ENCODE results near the gene FOXO4.
"Not testable (repeated sequence)": the region's sequence is repeated elsewhere in the genome, so short reads cannot be mapped to it uniquely, and the experiment has no call there.

The FOXO4 gene

GRCh38 chrX:71095555-71095980 lies at the start of gene FOXO4:
TSS of gene FOXO4 (plus strand) at chrX:71095851. CDS start at chrX:71096529, 678 bp downstream.
- no peak for TF ChIP-seq ZFX (IDR thresholded peaks at IDR 0.05; ENCODE audit: borderline replicate concordance)
- no peak for TF ChIP-seq CTCF (IDR thresholded peaks at IDR 0.05)
- no peak within 1 kb of the TSS for H3K27ac ChIP-seq

GRCh38 chrX:71047891-71048290 lies 47.8 kb upstream of the FOXO4 start:
- not testable (repeated sequence) for H3K27ac ChIP-seq

- TF ChIP-seq ZFX (IDR thresholded peaks at IDR 0.05; ENCODE audit: borderline replicate concordance), result no peak
- TF ChIP-seq CTCF (IDR thresholded peaks at IDR 0.05), result no peak
- H3K27ac ChIP-seq, result no peak overlapping the region
These were observed 42.9 kb upstream of the FOXO4 start for GRCh38 chrX:71052721-71053120.

GRCh38 chrX:71053217-71053621 lies 42.4 kb upstream of the FOXO4 start:
- no peak overlapping the region for H3K27ac ChIP-seq

GRCh38 chrX:71056867-71057266 lies 38.8 kb upstream of the FOXO4 start:
- H3K27ac ChIP-seq, result no peak overlapping the region

More at GRCh38 chrX:71053217-71053621, 42.4 kb upstream of the FOXO4 start:
- TF ChIP-seq CTCF (IDR thresholded peaks at IDR 0.05) (no peak), ZFX (IDR thresholded peaks at IDR 0.05; ENCODE audit: borderline replicate concordance) (no peak)

GRCh38 chrX:71057848-71058530 lies 37.7 kb upstream of the FOXO4 start:
- TF ChIP-seq CTCF (IDR thresholded peaks at IDR 0.05), result no peak
- no peak for TF ChIP-seq ZFX (IDR thresholded peaks at IDR 0.05; ENCODE audit: borderline replicate concordance)
- no peak overlapping the region for H3K27ac ChIP-seq

More at GRCh38 chrX:71056867-71057266, 38.8 kb upstream of the FOXO4 start:
- no peak for TF ChIP-seq ZFX (IDR thresholded peaks at IDR 0.05; ENCODE audit: borderline replicate concordance)
- no peak for TF ChIP-seq CTCF (IDR thresholded peaks at IDR 0.05)

GRCh38 chrX:71060127-71060526 lies 35.5 kb upstream of the FOXO4 start:
- TF ChIP-seq ZFX (IDR thresholded peaks at IDR 0.05; ENCODE audit: borderline replicate concordance) (no peak), CTCF (IDR thresholded peaks at IDR 0.05) (no peak)

GRCh38 chrX:71067089-71067488 lies 28.6 kb upstream of the FOXO4 start:
- no peak for TF ChIP-seq CTCF (IDR thresholded peaks at IDR 0.05)
- TF ChIP-seq ZFX (IDR thresholded peaks at IDR 0.05; ENCODE audit: borderline replicate concordance), result no peak
- peak overlapping the region; percentile 67; the same call in 1 of the 2 replicates for H3K27ac ChIP-seq

More at GRCh38 chrX:71060127-71060526, 35.5 kb upstream of the FOXO4 start:
- no peak overlapping the region for H3K27ac ChIP-seq

Measured in 22Rv1 (cell line).